SW480 (cell line): Measurements from ENCODE around the gene HIVEP3.
"Not testable (repeated sequence)": the region's sequence is repeated elsewhere in the genome, so short reads cannot be mapped to it uniquely, and the experiment has no call there.

Experiments used
- DNase-seq: peaks from one replicate; pipeline ENCODE4 v3.0.0-alpha.2; 2016; ENCODE audit warnings: low spot score

HIVEP3 gene

GRCh38 chr1:41918450-41919043, at the start of gene HIVEP3:
Gene HIVEP3 (minus strand): TSS chr1:41918922.
- DNase-seq: peak; percentile 73

- no peak for DNase-seq
Observed at GRCh38 chr1:41964400-41964799, 45.7 kb upstream of the HIVEP3 start.

DNA sequence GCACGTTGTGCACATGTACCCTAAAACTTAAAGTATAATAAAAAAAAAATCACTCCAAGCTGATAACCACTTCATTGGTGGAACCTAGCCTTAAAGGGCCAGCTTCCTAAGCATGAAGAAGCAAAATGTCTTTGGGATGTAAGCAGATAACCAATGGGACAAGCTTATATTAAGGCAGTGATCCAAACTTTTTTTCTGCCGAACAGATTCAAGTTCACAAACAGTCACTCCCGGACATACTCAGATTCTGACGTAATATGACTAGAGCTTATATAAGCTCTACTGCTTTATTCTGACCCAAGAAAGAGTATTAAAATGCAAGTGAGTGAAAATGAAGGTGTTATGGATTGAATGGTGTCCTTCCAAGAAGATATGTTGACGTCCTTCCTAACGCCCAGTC, 44.9 kb upstream of the HIVEP3 start:
- no peak for DNase-seq

DNA sequence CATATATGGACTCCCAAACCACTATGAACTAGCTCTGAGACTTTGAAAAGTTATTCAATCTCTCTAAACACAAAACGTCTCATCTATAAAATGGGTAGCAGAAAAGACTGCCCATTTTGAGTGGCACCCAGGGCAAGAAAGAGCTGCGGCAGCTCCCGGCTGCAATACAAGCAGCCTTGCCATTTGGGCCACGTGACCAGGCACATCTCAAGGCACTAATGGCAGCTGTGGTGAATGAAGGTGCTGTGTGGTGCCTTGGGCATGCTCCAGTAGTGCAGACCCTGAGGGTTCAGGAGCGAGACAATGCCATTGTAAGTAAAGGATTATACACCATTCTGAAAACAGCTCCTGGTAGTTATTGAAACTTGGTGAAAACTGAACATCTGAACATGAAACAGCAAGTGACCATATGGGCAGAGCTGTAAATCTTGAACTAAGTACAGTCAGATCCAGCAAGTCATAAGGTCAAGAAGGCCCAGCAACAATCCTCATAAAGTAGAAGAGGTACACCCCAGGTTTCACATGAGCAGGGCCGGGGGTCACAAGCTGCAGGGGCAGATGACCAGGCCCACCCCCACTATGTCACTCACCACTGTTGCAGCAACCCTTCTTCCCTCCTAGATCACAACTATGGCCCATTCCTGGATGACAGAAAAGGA, 39.4 kb upstream of the HIVEP3 start:
- no peak for DNase-seq

- no peak for DNase-seq
Observed at GRCh38 chr1:41957568-41957967, 38.8 kb upstream of the HIVEP3 start.

DNA sequence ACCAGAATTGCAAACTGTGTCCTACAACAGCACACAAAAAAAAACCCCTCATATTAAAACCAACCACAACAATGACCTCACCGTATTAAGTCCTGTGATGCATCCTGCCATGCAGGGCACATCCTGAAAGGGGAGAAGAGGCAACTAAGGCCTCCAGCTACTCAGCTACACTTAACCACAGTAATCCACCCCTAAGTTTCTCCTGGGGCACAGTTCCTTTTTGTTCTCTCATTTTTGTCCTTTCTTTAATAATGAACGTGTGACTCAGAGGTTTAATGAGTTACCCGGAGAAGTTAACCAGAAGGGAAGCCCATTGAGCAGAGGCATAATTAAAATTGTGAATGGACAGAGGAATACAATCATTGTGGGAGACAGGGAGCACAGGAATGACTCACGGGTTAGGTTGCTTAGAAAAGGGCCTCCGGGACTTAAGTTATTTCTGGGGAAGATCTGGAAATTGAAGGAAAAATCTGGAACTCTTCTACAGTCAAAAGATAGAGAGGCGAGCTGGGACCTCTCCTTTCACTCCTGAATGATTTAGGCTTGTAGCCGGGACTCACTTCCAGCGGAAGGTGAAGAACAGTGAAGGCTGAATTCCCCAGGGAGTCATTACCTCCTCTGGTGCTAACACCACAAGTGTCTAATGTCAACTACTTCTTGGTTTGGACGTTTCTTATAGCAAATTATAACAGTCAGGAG, 36.9 kb upstream of the HIVEP3 start:
- DNase-seq: peak; percentile 99

DNA sequence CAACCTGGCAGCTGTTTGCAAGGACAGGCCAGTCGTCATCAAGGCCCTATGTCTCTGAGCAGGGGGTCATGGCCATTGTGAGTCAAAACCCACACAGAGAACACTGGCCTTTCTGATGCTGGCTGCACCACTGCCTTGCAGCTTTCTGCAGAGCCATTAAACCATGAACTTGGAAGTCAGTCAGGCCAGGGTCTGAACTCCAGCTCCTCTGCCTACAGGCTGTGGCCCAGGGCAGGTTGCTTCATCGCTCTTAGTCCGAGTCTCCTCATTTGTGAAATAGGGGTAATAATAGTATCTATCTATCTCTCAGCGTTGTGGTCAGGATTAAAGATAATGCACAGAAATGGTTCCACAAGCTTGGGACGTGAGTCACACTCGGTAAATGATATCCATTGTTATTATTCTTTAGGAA, 35.8 kb upstream of the HIVEP3 start:
- peak; percentile 96 for DNase-seq

- no peak for DNase-seq
Observed at GRCh38 chr1:41953291-41953690, 34.6 kb upstream of the HIVEP3 start.

DNA sequence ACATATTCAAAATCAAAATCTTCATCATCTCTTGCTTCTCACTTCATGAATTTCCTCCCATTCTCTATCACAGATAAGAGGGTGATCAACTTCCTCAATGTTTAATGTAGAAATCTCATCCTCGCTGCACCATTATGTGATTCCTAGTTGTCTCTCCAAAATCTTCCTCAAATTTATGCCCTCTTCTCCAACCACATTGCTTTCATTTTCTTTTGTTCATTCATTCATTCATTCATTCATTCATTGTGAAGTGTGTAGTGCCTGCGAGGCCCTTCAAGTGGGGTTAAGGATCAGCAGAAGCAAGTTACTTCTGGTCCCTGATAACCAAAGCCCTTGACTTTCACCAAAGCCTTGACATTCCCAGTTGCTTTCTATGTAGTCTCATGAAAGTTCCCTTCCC, 33.5 kb upstream of the HIVEP3 start:
- DNase-seq: no peak

GRCh38 chr1:41951492-41951891, 32.8 kb upstream of the HIVEP3 start:
- not testable (repeated sequence) for DNase-seq

DNA sequence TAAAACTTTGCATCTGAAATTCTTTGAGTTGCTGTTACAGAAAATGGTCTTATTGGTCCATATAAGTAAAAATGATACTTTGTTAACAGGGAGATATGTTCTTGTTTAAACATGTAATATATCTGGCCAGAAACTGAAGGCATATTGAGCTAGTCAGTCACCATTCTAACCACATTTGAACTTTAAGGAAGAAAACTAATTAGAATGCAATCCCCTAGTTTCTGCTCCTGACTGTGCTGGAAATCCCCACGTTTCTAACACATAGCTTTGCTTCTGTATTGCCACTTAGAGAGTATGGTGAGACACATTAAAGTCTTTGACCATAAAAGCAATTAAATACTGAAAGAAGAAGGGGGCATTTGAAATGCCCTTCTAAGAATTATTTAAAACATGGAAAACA, 32.1 kb upstream of the HIVEP3 start:
- DNase-seq: no peak

DNA sequence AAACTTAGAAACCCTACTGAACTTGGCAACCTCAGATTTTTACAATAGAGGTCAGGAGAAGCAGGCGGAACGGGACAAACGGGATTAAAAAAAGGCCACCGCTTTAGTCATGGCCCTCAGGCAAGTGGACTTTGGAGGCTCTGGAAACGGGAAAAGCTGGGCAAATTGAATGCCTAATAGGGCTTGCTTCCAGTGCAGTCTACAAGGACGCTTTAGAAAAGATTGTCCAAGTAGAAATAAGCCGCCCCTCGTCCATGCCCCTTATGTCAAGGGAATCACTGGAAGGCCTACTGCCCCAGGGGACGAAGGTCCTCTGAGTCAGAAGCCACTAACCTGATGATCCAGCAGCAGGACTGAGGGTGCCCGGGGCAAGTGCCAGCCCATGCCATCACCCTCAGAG, 27.2 kb upstream of the HIVEP3 start:
- not testable (repeated sequence) for DNase-seq

DNA sequence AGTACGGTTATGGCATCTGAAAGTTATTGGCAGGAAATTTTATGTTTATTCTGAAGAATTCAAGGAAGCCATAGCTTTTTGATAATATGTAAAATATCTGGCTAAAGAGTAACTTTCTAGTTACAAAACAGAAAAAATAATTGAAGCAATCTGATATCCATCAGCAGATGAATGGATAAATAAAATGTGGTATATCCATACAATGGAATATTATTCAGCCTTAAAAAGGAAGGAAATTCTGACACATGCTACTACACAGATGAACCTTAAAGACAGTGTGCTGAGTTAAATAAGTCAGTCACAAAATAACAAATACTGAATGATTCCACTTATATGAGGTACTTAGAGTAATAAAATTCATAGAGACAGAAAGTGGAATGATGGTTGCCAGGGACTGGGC, 25.0 kb upstream of the HIVEP3 start:
- no peak for DNase-seq

- no peak for DNase-seq
Observed at GRCh38 chr1:41942278-41942677, 23.6 kb upstream of the HIVEP3 start.

DNA sequence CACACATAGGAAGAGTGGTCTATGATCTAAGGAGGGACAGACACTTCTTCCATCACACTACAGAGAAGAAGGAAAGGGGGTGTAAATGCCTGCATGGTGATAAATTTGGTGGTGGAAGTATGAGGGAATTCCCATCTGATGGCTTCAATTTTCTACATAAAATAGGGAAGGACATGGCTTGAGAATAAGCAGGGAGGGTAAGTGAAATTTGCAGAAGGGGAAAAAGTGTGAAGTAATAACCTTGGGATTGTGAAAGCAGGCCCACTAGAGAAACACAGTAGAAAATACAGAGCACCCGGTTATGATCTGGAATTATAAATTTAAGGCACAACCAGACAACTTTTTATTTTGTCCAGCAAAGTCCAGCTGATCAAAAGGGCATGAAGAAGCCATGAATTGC, 22.7 kb upstream of the HIVEP3 start:
- DNase-seq: no peak

DNA sequence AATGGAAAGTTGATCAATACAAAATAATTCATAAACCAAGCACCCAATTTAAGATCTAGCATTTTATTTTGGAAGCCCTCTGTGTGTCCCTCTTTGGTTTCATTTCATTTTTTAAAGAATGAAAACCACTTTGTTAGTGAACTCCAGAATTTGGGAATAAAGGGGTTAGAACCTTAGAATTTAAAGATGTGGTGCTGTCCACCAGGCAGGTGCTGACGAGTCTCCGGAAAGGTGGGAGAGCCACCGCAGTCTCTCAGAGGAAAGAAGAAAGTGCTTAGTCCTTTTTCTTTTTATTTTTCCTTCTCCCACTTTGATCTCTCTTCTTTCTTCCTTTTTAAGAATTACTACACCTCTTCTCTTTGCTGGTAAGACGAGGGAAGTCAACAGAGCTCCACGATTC, 20.5 kb upstream of the HIVEP3 start:
- DNase-seq: no peak

DNA sequence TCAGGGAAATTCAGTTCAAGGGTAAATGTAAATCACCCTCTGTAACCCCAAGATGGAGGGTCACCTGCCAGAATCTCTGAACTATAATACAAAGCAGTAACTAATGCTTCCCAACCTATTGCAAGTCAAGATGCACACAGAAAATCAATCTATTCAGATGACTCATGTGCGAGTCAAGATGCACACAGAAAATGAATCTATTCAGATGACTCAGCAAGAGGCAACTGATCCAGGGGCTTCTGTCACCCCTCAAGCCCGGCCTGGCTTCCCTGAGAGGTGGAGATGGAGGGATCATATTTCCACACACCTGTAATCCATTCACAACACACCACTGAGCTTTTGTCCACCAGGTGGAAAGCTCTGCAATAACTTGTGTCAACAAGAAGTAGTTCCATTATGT, 17.4 kb upstream of the HIVEP3 start:
- DNase-seq: peak; percentile 70

- no peak for DNase-seq
Observed at GRCh38 chr1:41935226-41935625, 16.5 kb upstream of the HIVEP3 start.

DNA sequence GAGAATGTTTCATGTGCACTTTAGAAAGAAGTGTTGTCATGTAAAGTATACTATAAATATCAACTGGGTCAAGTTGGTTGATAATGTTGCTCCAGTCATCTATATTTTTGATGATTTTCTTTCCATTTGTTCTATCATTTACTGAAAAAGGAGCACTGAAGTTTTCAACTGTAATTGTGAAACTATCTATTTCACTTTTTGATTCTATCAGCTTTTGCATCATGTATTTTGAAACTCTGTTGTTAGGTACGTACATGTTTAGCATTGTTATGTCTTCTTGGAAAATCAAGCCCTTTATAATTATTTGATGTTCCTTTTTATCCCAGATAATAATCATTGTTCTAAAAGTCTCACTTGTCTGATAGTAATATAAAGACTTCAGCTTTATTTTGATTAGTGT, 14.4 kb upstream of the HIVEP3 start:
- DNase-seq: no peak

GRCh38 chr1:41931578-41931977, 12.9 kb upstream of the HIVEP3 start:
- no peak for DNase-seq

GRCh38 chr1:41927118-41927517, 8.4 kb upstream of the HIVEP3 start:
- no peak for DNase-seq

DNA sequence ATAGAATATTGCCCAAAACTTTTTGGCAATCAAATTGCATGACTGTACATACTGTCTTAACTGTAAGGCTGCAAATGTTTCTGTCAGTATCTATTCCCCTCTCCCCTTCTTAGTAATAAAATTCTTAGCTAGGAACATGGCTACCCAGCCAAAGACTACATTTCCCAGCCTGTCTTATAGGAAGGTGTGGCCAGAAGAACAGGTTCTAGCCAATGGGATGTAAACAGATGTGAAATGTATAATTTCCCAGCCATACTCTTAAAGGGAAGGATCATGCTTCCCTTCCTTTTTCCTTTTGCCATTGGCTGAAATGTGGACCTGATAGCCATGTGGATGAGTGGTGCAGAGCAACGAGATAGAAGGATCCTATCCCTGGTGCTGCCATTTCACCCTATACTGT, 7.0 kb upstream of the HIVEP3 start:
- peak; percentile 51 for DNase-seq

DNA sequence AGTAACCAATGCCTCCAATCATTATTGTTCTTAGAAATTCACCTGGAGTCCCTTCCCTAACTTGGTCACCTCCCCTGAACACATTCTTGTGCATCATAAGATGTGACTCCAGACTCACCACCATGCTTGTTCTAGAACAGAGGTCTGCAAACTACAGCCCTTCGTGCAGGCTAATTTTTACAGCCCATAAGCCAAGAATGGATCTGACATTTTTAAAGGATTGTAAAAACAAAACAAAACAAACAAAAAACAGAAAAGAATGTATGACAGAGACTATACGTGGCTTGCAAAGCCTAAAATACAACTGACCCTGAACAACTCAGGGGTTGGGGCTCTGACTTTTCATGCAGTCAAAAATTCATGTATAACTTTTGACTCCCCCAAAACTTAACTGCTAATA, 6.2 kb upstream of the HIVEP3 start:
- no peak for DNase-seq

DNA sequence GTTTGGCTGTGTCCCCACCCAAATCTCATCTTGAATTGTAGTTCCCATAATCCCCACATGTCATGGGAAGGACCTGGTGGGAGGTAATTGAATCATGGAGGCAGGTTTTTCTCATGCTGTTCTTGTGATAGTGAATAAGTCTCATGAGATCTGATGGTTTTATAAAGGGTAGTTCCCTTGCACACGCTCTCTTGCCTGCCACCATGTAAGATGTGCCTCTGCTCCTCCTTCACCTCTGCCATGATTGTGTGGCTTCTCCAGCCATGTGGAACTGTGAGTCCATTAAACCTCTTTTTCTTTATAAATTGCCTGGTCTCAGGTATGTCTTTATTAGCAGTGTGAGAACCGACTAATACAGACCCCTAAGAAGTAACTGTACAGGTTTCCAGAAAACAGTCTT, 2.5 kb upstream of the HIVEP3 start:
- not testable (repeated sequence) for DNase-seq
